Spleen (tissue), 11 donors: ENCODE data around the gene GREB1. TPM values are rescaled to one million over a fixed set of nuclear protein-coding genes. Genes with fewer than 3 reads are reported as not detected.

Experiments used
- DNase-seq: peaks from one replicate; pipeline ENCODE4 v3.0.0-alpha.2; 2020
- H3K27ac ChIP-seq, 8 donors: fragments of 200-600 bp; sonication (generic) in 7 of 8; 1 replicate in 4 of 8; 2 replicates in 4 of 8; pipeline versions ENCODE4 v1.5.0 to v1.8.0; 2016 to 2021; ENCODE audit warnings: inconsistent platforms in 4 of 8, mild to moderate bottlenecking in 4 of 8, moderate library complexity in 1 of 8
- H3K27me3 ChIP-seq, 7 donors: fragments of 200-600 bp; sonication (generic) in 6 of 7; replicated peaks in 1 of 7; 1 replicate in 4 of 7; 2 replicates in 3 of 7; pipeline versions ENCODE4 v1.5.0 to v1.8.0; 2016 to 2021; ENCODE audit warnings: inconsistent platforms in 3 of 7, mild to moderate bottlenecking in 1 of 7
- H3K36me3 ChIP-seq, 6 donors: fragments of 200-600 bp; sonication (generic) in 5 of 6; 1 replicate in 4 of 6; 2 replicates in 2 of 6; pipeline versions ENCODE4 v1.5.0 to v1.8.0; 2016 to 2021; ENCODE audit warnings: inconsistent platforms in 2 of 6
- H3K4me1 ChIP-seq, 6 donors: fragments of 200-600 bp; sonication (generic) in 5 of 6; 1 replicate in 3 of 6; 2 replicates in 3 of 6; pipeline versions ENCODE4 v1.5.0 to v1.8.0; 2016 to 2021; ENCODE audit warnings: inconsistent platforms in 3 of 6
- H3K4me3 ChIP-seq, 8 donors: fragments of 200-600 bp; sonication (generic) in 7 of 8; 1 replicate in 4 of 8; 2 replicates in 4 of 8; pipeline versions ENCODE4 v1.5.0 to v1.8.0; 2016 to 2021; ENCODE audit warnings: inconsistent platforms in 4 of 8, mild to moderate bottlenecking in 4 of 8, moderate library complexity in 2 of 8
- H3K9me3 ChIP-seq, 8 donors: fragments of 200-600 bp; sonication (generic) in 7 of 8; 1 replicate in 4 of 8; 2 replicates in 4 of 8; pipeline versions ENCODE4 v1.5.0 to v1.8.0; 2016 to 2021; ENCODE audit warnings: inconsistent platforms in 4 of 8
- CTCF ChIP-seq, 11 experiments: fragments of 200-600 bp in 7 of 11; fragments of 450-650 bp in 4 of 11; sonication (generic) in 4 of 11; IDR thresholded peaks in 8 of 11; conservative IDR thresholded peaks in 3 of 11; 1 replicate in 7 of 11; 2 replicates in 4 of 11; pipeline versions ENCODE4 v1.4.0 to v1.8.0; 2016 to 2021; ENCODE audit warnings: antibody characterized with exemption in 11 of 11, inconsistent platforms in 4 of 11, mild to moderate bottlenecking in 1 of 11
- POLR2A ChIP-seq, 3 donors: fragments of 450-650 bp; IDR thresholded peaks; one replicate each; pipeline ENCODE4 v1.5.1; 2017; ENCODE audit warnings: antibody characterized with exemption in 3 of 3, mild to moderate bottlenecking in 1 of 3
- POLR2AphosphoS5 ChIP-seq, 3 donors: sonication (generic); formaldehyde crosslinking; IDR thresholded peaks; one replicate each; pipeline ENCODE4 v1.5.1; 2017; ENCODE audit warnings: antibody characterized with exemption in 3 of 3
- WGBS, 5 donors: extraction: QIAGEN DNeasy Blood & Tissue Kit in 3 of 5; methylation state at CpG; one replicate each; pipeline versions ENCODE4 v1.1.5 to v1.1.7; 2013 to 2018; 5-methylcytosine and 5-hydroxymethylcytosine counted together
- intact Hi-C: fragments of 100-400 bp; cut with DNase I; formaldehyde crosslinking; loops from one replicate; pipeline ENCODE4 v1.15.0; 2023; ENCODE audit warnings: low total_unique reads
- polyA plus RNA-seq, 3 donors: library from polyadenylated mRNA; stranded (reverse); fragments of 200-250 nt; gene quantifications; one replicate each; pipeline ENCODE4 v1.2.1, GENCODE V29; 2013
- total RNA-seq, 7 donors: library from RNA; depleted of rRNA in 3 of 7; stranded (reverse); fragments of >200 nt in 3 of 7; fragmentation: NEBNext Ultra II Directional in 4 of 7; extraction: Animal tissue kit (Norgen Biotek cat#: 25700) in 4 of 7; gene quantifications; one replicate each; pipeline versions ENCODE4 v1.1.0 to v1.2.1, GENCODE V29; 2016 to 2021
- donor health status: healthy with polysubstance abuse.
- donor health status: DM: no; HTN: no; CAD: no; lungs with moderate emphysema.
- donor health status: DM: no; HTN: no; CAD: no.
- donor health status: Bipolar disorder and iron deficiency.
- donor health status: healthy.
- donor health status: DM: no; HTN: no; CAD: no.
- donor health status: DM: yes; HTN: yes; CAD: no.

Gene GREB1
- total and polyA plus RNA-seq, 10 donors: 0.06 to 1.6 (median 0.51) TPM; not detected in 1

DNA sequence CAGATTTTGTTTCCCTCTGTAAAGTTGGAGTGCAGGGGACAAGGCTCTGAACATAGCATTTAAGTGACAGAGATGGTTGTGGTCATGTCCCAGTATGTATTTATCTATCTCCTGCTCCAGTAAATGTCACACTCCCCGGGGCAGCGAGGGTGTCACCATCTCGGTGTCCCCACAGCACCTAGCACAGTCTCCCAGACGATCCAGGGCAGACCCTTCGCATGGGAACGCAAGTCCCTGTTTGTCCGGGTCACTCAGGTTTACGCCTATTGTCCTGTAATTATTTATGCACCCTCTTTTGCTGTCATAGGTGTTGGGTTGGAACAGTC lies 148.7 kb downstream of the GREB1 start:
- Histone ChIP-seq H3K4me3 (no peak overlapping the region), H3K9me3 (no peaks in the 10 kb centered on the region), H3K36me3 (no peaks in the 10 kb centered on the region), H3K4me1 (peaks cover 0 to under 1% (median 0%) of the 10 kb centered on the region in 6 donors), H3K27me3 (peaks cover 0 to 44% (median 15%) of the 10 kb centered on the region in 7 donors), H3K27ac (no peak overlapping the region)
- 87 to 94% (median 92%) methylated on average over 8 of the region's 8 CpGs for WGBS, 5 donors
- DNase-seq: peak; percentile 44
- TF ChIP-seq CTCF (IDR thresholded peaks at IDR 0.05 in 8 of 11, conservative IDR thresholded peaks at IDR 0.05 in 3 of 11) (no peak), POLR2A (IDR thresholded peaks at IDR 0.05) (no peak), POLR2AphosphoS5 (IDR thresholded peaks at IDR 0.05) (no peak)
- intact Hi-C loops: no loop called here

- WGBS, 5 donors: 45 to 74% (median 52%) methylated on average over 7 to 9 of the region's 9 CpGs
- Histone ChIP-seq H3K4me3 (no peak overlapping the region), H3K4me1 (peaks cover 0 to 10% (median 8%) of the 10 kb centered on the region in 6 donors), H3K9me3 (no peaks in the 10 kb centered on the region), H3K27me3 (peaks cover 0 to 35% (median 6%) of the 10 kb centered on the region in 7 donors), H3K27ac (no peak overlapping the region), H3K36me3 (no peaks in the 10 kb centered on the region)
- DNase-seq: peak; percentile 63
- intact Hi-C loops: no loop called here
- no peak for TF ChIP-seq CTCF (IDR thresholded peaks at IDR 0.05 in 8 of 11, conservative IDR thresholded peaks at IDR 0.05 in 3 of 11)
- TF ChIP-seq POLR2AphosphoS5 (IDR thresholded peaks at IDR 0.05): no peak
- no peak for TF ChIP-seq POLR2A (IDR thresholded peaks at IDR 0.05)
Observed at GRCh38 chr2:11683476-11683875, 149.6 kb downstream of the GREB1 start.

GRCh38 chr2:11683966-11684365 lies 150.1 kb downstream of the GREB1 start:
- H3K9me3 ChIP-seq: no peaks in the 10 kb centered on the region
- intact Hi-C loops: no loop called here
- peak; percentile 22 for DNase-seq
- H3K36me3 ChIP-seq: no peaks in the 10 kb centered on the region
- H3K4me1 ChIP-seq: peaks cover 0 to 15% (median 12%) of the 10 kb centered on the region in 6 donors
- WGBS, 5 donors: 83 to 90% (median 88%) methylated on average over 4 of the region's 4 CpGs
- no peak overlapping the region for H3K4me3 ChIP-seq
- H3K27me3 ChIP-seq: peaks cover 0 to 31% (median 4%) of the 10 kb centered on the region in 7 donors
- H3K27ac ChIP-seq: no peak overlapping the region
- TF ChIP-seq CTCF (IDR thresholded peaks at IDR 0.05 in 8 of 11, conservative IDR thresholded peaks at IDR 0.05 in 3 of 11) (no peak), POLR2A (IDR thresholded peaks at IDR 0.05) (no peak), POLR2AphosphoS5 (IDR thresholded peaks at IDR 0.05) (no peak)

GRCh38 chr2:11684894-11685460 lies 151.1 kb downstream of the GREB1 start:
- no peaks in the 10 kb centered on the region for H3K9me3 ChIP-seq
- no peak overlapping the region for H3K27ac ChIP-seq
- intact Hi-C loops: no loop called here
- peaks cover 0 to 16% (median 13%) of the 10 kb centered on the region in 6 donors for H3K4me1 ChIP-seq
- H3K36me3 ChIP-seq: no peaks in the 10 kb centered on the region
- DNase-seq: peak; percentile 64
- TF ChIP-seq POLR2A (IDR thresholded peaks at IDR 0.05) (no peak), POLR2AphosphoS5 (IDR thresholded peaks at IDR 0.05) (no peak), CTCF (IDR thresholded peaks at IDR 0.05 in 8 of 11, conservative IDR thresholded peaks at IDR 0.05 in 3 of 11) (no peak)
- 77 to 87% (median 82%) methylated on average over 12 of the region's 12 CpGs for WGBS, 5 donors
- peaks cover 0 to 31% (median 4%) of the 10 kb centered on the region in 7 donors for H3K27me3 ChIP-seq
- no peak overlapping the region for H3K4me3 ChIP-seq
